Stimulated activated CD8-positive, alpha-beta memory T cell treated with anti-CD3 and anti-CD28 coated beads, Interleukin-15, amount 100 ng/mL, for 48 hours (primary cell): ENCODE results near the gene TP73.
A peak's percentile ranks its signal among the peaks of the same experiment; 100 is the strongest.

Experiments used
- DNase-seq, 2 donors: peaks; one replicate each; pipeline ENCODE4 v3.0.0-alpha.2; 2020; ENCODE audit warnings: low read depth in 2 of 2

Gene TP73

DNA sequence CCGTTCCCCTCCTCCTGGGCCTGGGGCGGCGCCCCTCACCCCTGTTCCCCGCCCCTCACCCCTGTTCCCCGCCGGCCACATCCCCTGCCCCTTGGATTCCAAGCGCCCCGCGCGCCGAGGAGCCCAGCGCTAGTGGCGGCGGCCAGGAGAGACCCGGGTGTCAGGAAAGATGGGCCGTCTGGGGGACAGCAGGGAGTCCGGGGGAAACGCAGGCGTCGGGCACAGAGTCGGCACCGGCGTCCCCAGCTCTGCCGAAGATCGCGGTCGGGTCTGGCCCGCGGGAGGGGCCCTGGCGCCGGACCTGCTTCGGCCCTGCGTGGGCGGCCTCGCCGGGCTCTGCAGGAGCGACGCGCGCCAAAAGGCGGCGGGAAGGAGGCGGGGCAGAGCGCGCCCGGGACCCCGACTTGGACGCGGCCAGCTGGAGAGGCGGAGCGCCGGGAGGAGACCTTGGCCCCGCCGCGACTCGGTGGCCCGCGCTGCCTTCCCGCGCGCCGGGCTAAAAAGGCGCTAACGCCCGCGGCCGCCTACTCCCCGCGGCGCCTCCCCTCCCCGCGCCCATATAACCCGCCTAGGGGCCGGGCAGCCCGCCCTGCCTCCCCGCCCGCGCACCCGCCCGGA, at the start of gene TP73:
TSS of gene TP73 (plus strand) at position 587 of the 618 bp plus-strand sequence. CDS start 29,850 bp downstream, outside the sequence.
- no peak for DNase-seq

DNA sequence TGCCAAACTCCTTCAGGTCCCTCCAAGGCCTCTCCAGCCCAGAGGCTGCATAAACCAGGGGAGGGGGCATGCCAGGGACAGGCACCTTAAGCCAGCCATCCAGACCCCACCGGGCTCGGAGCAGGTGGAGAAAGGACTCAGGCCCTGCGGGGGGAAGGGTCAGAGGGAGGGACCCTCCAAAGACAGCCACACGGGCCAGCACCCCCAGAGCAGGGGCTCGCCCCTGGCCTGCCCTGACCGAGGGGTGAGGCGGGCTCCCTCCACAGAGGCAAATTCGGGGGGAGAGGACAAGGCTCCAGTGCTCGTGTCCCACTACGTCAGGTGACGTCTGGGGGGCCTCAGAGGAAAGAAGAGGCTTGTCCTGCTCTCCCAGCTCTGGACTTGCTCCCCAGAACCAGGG, 49.2 kb upstream of the TP73 start:
- no peak for DNase-seq

DNA sequence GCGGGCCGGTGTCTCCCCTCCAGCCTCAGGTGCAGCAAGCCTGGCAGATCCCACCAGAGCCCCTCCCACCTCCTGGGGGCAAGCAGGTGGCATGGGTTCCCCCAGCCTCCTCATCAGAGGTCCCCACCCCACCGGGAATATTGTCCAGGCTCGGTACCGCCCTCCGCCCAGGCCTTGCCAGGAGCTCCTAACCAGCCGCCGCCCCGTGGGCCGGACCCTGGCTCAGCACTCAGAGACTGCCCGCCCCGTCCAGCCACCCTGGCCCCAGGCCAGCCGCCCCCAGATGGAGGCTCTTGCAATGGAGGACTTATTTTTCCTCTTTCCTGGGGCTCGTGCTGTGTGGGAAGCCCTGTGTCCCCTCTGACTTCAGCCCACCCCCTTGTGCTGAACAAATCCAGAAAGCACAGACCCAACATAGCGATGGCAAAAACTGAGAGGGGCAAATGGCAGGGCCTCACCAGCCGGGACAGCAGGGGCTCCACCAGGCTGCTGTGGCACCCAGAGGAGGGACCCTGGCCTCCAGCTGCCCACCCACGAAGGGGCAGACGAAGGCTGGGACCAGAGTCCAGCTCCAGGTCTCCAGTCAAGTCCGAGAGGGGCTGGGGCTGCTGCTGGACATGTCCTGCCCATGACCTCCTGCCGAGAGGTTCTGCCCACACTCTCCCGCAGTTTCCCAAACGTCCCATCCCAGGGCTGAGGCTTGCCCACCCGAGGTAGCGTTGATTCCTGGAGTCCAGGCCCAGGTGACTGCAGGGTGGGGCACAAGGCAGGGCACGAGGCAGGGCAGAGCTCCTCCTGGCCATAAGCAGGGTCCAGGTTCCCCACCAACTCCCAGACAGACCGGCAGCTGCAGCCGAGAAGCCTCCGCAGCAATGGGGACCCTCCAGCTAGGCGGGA, 48.5 kb upstream of the TP73 start:
- DNase-seq = no peak

DNA sequence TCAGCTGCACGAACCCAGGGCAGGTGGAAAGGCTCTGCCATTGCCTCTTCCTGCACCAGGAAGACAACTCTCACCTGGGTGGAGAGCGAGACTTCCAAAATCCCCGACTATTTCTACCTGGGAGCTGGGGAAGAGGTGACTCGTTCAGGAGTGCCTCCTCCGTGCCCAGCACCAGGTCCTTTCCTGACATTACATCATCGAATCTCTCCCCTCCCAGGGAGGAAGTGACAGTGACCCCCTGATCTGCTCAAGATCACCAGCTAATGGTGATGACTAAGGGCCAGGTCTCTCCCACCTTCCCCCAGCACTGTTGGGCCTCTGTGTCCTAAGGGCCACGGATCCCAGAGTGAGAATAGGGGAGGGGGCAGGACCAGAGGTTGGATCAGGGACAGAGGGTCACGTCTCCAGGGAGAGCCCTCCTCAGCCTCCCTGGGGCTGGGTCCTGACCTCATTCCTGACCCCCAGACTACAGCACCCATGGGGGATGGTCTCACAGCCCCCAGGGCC, 47.8 kb upstream of the TP73 start:
- DNase-seq = no peak

DNA sequence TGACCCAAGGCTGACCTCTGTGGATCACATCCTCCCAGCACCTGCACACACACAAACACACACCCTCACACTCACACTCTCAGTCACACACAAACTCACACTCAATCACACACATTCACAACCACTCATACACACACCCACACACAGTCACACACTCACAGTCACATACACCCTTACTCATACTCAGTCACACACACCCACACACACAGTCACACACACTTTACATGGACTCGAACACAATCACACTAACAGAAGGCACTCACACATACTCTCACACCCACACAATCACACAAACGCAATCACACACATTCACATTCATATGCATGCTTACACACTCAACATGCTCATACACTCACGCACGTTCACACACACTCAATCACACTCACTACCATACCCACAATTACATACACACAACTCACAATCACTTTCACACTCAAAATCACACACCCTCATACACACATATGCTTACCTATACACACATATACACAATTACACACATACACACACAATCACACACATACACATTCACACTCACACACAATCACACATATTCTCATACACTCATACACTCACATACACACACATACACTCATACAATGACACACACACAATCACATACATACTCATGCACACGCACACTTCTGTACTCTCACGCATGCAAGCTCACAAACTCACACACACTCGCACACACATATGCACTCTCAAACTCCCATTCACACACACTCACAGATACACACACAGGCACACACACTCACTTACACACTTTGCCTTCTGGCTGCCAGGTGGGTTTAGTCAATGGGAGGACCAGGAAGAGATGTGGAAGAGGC, 47.1 kb upstream of the TP73 start:
- no peak for DNase-seq

DNA sequence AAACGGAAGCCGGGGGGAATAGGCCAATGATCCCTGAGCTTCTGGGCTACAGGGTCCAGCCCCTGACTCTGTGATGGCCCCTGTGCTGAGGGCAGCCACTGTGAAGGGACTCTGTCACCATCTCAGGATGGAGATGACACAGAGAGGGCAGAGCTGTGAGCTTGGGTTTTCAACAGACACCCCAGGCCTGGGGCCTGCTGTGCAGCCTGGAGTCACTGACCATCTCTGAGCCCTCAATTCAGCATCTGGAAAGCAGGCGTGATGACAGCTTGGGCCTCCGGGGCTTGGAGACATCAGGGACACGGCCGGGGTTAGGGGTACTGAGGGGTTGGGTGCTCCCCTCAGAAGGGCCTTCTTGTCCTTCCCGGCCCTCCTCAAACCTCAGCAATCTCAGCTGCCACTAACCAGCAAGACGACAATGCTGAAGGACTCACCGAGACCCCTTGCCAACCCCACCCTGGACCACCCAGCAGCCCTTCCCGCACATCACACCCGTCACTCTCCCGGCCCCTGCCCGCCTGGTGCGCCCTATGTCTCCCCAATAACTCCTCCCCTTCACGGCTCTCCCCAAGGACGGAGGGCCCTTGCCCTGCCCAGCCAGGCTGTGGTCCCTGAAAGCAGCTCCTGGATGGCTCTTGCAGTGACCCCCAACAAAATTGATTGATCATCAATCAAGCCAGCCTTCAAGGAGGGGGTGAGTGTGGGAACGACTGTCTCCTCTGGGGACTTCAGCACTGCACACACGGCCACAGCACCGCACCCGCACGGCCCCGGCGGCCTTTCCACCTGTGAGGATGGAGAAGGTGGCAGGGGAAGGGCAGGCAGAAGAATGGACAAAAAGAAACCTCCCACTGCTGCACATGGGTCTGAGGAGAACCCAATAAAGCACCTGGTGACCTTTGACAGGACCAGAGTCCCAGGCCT, 45.3 kb upstream of the TP73 start:
- no peak for DNase-seq

DNA sequence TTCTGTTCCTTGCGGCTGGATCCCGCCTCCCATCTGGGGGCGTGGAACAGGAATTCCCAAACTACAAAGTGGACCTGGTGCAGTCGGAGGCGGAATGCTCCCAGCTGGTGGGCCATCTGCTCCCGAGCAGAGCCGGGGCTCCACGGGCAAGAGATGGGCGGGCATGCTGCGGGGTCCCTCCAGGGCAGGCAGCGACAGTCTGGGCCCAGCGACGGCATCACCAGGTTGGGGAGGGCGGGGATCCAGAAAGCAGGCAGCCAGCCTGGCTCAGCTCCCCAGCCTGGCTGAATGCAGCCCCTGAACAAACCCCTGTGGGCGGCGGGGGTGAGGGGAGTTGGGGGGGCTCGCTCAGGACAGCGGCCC, 44.6 kb upstream of the TP73 start:
- no peak for DNase-seq

DNA sequence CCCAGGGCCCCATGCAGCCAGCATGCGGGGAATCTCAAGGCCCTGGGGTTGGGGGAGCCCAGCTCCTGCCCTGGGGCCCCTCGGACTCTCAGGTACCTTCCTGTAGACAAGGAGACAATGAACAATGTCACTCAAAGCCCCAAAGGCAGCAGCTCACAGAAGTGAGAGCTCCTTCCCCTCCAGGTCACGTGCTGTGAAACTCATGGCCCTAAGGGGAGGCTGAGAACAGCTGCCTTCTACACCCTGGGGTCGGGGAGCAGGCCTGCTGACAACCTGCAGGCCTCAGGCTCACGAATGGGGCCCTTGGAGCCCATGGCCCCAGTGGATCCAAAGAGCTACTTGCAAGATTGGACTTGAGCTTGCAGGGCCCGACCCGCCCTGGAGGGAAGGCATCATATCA, 44.2 kb upstream of the TP73 start:
- no peak for DNase-seq

DNA sequence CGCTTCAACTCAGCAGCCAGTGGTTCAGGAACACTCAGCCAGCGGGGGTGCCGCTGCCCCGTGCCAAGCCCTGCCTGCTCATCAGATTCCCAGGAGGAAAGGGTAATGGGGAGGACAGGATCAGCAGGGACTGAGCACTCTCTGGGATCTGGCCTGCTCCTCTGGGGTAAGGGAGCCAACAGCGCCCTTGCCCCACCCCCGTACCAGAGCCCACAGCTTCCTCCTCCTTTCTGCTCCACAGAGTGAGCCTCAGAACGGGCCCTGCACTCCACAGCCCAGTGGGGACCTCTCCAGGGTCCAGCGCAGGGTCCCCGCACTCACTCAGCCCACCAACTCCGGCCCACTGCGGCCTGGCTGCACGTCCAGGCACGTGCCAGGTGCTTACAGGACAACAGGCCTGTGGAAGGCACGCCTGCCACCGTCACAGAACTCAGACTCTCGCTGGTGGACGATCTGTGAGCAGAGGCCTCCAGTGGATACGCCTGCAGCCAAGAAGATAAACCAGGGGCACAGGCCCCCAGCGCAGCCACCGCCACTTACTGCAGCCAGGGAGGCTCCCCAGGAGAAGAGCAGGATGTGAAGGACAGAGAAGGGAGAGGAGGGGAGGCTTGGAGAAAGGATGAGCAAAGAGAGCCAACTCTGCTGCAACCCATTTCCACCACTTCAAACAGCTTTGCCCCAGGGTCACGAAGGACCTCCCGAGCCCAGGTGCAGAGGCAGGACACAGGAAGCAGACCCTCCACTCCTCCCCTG, 43.1 kb upstream of the TP73 start:
- DNase-seq = no peak

DNA sequence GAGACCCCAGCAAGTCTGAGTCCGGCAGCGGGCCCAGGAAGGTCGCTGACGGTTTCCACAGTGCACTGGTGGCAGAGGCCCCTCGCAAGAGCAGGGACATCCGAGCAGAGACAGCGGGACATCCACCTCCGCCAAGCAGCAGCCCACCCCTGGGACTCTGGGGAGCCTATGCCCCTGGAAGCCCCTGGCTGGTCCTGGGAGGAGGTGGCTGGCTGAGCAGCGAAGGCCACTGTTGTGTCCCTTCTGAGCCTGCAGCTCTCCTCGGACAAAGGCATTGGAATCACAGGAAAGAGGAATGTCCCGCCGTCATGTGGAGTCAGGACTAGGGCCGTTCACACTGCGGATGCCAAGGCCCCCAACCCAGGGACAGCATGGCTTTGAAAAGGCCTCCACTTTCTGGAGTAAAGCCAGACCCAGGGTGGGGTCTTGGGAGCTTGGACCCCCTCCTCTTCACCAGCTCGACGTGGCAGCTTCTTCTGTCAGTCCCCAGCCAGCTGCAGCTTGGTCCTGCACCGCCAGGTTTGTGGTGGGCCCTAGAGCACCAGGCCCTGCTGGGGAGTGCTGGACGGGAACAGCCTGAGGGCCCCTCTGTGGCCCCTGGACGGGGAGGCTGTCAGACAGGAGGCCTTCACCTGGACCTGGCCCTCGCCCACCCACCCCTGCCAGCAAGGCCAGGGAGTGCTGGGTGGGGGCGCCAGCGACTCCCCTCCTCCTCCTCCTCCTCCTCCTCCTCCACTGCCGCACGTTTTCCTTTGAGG, 42.4 kb upstream of the TP73 start:
- no peak for DNase-seq

DNA sequence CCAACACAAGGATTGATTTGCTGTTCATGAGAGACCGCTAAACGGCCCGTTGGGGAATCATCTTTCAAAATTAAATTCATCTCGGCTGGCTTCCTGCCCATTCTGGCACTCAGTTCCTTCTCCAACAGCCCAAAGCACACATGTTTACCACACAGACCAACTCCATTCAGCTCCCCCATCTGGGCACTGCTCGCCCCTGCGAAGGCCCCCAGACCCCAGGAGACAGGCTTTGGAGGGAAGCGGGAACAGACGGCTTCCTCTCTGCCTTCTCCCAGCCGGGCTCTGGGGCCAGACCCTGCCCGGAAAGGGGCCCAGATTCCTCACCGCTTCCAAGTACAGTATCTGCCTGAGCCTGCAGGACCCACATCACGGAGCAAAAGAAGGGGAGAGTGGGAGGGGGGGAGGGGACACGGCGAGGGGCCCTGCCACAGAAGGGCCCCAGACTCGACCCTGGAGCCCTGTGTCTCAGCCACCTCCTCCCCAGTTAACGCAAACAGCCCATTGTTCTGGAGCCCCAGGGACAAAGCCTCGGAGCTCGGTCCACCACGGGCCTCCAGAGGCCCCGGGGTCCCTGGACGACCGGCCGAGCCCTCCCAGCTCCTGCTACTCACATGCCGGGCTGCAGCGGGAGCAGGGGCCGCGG, 41.7 kb upstream of the TP73 start:
- no peak for DNase-seq

DNA sequence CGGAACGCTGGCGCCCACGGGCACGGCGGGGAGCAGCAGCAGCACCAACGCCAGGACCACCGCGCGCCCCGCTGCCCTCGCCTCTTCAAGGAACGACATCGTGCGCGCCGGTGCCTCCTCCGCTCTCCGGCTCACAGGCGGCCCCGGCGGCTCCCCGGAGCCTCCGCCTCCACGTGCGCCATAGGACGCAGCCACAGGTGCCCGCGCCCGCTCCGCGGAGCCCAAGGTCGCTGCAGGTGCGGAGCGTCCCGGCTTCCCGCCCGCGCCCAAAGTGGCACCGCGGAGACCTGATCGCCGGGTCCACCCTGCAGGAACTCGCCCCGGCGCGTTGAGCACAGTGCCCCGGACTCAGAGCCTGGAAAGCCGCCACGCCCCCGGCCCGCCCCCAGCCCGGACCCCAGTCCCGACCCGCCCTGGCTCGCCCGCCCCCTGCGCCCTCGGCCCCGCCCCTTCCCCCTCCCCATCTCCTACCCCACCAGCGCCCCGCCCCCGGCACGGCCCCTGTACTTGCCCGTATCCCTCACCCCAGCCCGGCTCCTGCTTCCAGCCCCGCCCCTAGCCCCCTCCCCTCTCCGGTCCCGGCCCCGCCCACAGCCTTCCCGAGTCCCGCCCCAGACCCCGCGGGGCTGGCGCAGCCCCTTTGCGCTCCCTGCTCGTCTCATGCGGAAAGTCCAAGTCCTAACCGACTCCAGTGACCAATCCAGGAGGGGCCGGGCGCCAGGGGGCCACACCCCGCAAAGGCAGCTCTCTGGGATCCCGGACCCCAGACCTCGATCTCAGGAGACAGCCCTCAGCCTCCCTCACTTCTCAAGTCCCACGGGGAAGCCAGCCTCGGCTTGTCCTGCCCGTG, 40.9 kb upstream of the TP73 start, which contains the start of gene MEGF6:
TSS of gene MEGF6 (minus strand) at position 339 of the 850 bp plus-strand sequence. CDS start at position 99, 240 bp downstream.
- peak; percentile 39 to 41 for DNase-seq

DNA sequence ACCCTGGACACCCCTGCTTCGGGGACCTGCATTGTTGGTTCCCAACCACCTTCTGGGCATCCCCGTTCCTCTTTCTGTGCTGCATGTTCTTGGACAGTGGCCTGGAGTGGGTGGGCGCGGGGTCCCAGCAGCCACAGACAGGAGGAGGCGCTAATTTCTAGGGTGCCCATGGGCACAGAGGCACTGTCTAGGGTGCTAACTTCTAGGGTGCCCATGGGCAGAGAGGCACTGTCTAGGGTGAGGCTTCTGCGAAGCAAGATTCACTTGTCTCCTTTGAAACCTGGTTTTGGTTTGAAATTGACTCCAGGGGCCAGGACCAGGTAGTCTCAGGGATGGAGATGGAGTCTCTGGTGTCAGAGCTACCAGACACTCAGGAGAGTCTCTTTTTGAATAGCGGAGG, 40.2 kb upstream of the TP73 start:
- DNase-seq = no peak

DNA sequence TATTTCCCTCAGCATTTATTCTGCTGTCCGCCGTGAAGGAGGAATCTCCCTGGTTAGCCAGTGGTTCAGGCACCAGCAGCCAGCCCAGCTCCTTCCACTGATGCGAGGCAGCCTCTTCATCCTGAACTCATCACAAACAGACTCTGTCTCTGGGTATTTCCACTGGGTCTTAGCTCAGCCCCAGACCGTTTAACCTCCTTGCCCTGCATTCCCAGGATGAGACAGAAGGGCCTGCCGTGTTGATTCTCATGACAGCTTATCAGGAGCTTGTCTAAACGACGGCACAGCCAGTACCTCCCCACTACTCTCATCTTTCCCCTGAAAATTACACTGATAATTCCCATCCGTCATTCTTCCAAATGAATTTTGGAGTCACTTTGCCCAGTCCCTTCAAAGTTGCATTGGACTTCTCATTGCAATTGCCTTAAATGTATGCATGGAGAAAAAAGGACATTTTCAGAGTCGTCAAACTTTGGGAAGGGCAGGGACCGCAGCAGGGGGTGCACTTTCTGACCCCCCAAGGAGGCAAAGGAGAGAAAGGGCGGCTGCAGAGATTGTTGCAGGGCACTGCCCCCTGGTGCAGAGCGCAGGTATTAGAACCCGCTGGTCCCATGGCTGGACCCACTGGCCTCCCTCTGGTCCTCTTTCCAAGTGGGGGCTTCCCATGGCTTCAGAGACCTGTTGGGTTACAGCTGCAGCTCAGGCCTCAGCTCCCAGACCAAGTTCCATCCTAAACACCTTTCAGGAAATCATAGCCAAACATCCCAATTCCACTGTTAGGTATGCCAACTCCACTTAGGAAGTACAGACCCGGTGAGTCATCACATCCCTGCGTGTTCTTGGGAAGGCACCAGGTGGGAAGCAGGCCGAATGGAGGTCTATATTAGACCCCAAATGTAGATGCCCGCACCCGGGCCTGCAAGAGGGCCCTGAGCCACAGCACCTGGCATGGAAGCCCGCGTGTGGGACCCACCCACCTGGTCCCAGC, 37.3 kb upstream of the TP73 start:
- DNase-seq = no peak

DNA sequence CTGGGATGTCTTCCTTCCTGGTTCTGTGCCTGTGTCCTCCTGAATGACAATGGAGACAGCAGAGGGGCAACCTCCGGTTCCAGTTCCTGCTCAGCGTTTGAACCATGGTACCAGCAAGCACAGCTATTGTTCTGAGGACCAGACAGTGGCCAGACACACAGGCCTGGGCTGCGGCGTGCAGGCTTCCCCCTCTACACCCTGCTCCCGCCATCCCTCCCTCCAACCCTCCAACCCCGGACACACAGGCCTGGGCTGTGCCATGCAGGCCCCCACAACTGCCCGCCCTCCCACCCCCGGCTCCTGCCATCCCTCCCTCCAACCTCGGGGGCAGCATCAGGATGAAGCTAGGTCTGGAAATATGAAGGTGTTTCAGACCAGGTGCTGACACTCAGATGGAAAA, 35.5 kb upstream of the TP73 start:
- DNase-seq = no peak

DNA sequence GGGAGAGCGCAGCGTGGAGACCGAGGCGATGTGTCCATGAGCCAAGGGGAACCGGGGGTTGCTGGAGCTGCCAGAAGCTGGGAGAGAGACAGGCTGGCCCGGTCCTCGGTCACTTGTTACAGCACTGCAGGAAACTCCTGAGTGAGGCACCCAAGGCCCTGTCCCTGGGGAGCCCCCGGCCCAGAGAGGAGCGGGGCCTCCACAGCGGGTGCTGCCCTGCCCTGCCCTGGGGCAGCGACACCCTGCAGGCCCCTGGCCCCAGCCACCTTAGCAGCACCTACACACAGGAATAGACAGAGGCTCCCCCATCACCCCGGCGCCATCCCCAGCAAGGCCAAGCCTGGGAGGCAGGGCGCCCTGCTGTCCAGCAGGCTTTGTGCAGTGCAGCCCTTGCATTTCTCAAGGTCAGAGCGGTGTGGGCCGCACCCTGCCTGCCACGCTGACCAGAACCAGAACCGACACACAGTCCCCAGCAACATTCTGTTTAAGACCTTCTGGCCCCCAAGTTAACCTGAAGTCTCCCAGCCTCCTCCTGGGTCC, 34.4 kb upstream of the TP73 start:
- no peak for DNase-seq

DNA sequence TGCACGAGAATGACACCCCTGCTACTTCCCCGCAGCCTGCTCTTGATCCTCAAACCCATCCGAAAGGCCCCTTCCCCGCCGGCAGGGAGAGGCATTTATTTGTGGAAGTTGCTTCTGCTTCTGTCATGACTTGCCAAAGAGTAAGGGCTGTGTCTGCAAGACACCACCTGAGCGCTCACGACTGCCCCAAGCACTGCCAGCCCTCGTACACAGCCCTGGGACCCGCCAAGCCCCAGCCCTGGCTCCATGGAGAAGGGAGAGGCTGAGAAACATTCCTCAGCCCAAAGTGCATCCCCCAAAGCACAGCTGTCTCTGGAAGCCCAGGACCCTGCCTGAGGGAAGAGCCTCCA, 33.8 kb upstream of the TP73 start:
- DNase-seq = no peak
